HG02943 (cell line): ENCODE measurements around the gene EZH1.
"Not testable (repeated sequence)": the region's sequence is repeated elsewhere in the genome, so short reads cannot be mapped to it uniquely, and the experiment has no call there.

Experiments
- ATAC-seq: cut with Tn5 transposase; IDR thresholded peaks from one replicate; pipeline ENCODE4 v1.9.1; 2021; ENCODE audit warnings: mild to moderate bottlenecking, low read depth, moderate library complexity; ENCODE audit not compliant: unreplicated experiment

The EZH1 gene

GRCh38 chr17:42673266-42673884 lies 71.5 kb downstream of the EZH1 start:
- no peak for ATAC-seq

GRCh38 chr17:42672038-42672437 lies 72.8 kb downstream of the EZH1 start:
- no peak for ATAC-seq

GRCh38 chr17:42670789-42671657 lies 73.8 kb downstream of the EZH1 start:
- no peak for ATAC-seq

- ATAC-seq, result no peak
Measured at GRCh38 chr17:42669977-42670788, 74.7 kb downstream of the EZH1 start.

- no peak for ATAC-seq
Measured at GRCh38 chr17:42669705-42669976, 75.2 kb downstream of the EZH1 start.

- no peak for ATAC-seq
Measured at GRCh38 chr17:42667088-42667951, 77.5 kb downstream of the EZH1 start.

GRCh38 chr17:42666126-42666525 lies 78.7 kb downstream of the EZH1 start:
- not testable (repeated sequence) for ATAC-seq

- no peak for ATAC-seq
Measured at GRCh38 chr17:42665581-42666001, 79.2 kb downstream of the EZH1 start.

GRCh38 chr17:42660692-42661345 lies 84.0 kb downstream of the EZH1 start:
- ATAC-seq, result no peak

- not testable (repeated sequence) for ATAC-seq
Measured at GRCh38 chr17:42659932-42660274, 84.9 kb downstream of the EZH1 start.

- no peak for ATAC-seq
Measured at GRCh38 chr17:42659079-42659931, 85.5 kb downstream of the EZH1 start, which contains the start of gene TUBG2. Gene TUBG2, plus strand, starts transcription at chr17:42659284. Its CDS starts 220 bp downstream, at chr17:42659504.

GRCh38 chr17:42657824-42658588 lies 86.8 kb downstream of the EZH1 start:
- ATAC-seq, result no peak

- no peak for ATAC-seq
Measured at GRCh38 chr17:42655528-42655927, 89.3 kb downstream of the EZH1 start.

GRCh38 chr17:42653179-42654124 lies 91.4 kb downstream of the EZH1 start:
- no peak for ATAC-seq

- ATAC-seq, result no peak
Measured at GRCh38 chr17:42651392-42651791, 93.4 kb downstream of the EZH1 start.
